Smooth muscle cell of the brain vasculature (primary cell): ENCODE data around the gene RIMS3.

ENCODE experiments used
- DNase-seq: peaks from one replicate; pipeline ENCODE4 v3.0.0-alpha.2; 2012; ENCODE audit warnings: low read depth, low spot score

Gene RIMS3

GRCh38 chr1:40691538-40692428 is 26.3 kb upstream of the RIMS3 start, which contains the start of gene NFYC:
Gene NFYC (plus strand): TSS chr1:40691704. CDS start chr1:40738844, 47,140 bp downstream.
- peak; percentile 97 for DNase-seq

GRCh38 chr1:40690771-40691537 is 25.5 kb upstream of the RIMS3 start:
- DNase-seq, result no peak

- no peak for DNase-seq
Observed at GRCh38 chr1:40689737-40690136, 24.3 kb upstream of the RIMS3 start.

GRCh38 chr1:40687661-40688060 is 22.2 kb upstream of the RIMS3 start:
- no peak for DNase-seq

GRCh38 chr1:40687059-40687458 is 21.6 kb upstream of the RIMS3 start:
- no peak for DNase-seq

GRCh38 chr1:40684669-40685068 is 19.2 kb upstream of the RIMS3 start:
- no peak for DNase-seq

- no peak for DNase-seq
Observed at GRCh38 chr1:40679165-40679953, 13.9 kb upstream of the RIMS3 start.

- no peak for DNase-seq
Observed at GRCh38 chr1:40676501-40676900, 11.0 kb upstream of the RIMS3 start.

GRCh38 chr1:40673452-40673851 is 8.0 kb upstream of the RIMS3 start:
- no peak for DNase-seq

GRCh38 chr1:40668769-40669525 is 3.5 kb upstream of the RIMS3 start:
- DNase-seq, result peak; percentile 46

- DNase-seq, result no peak
Observed at GRCh38 chr1:40664791-40665190, 691 bp downstream of the RIMS3 start.

- no peak for DNase-seq
Observed at GRCh38 chr1:40664167-40664537, 1.3 kb downstream of the RIMS3 start.

GRCh38 chr1:40663324-40664166 is 1.9 kb downstream of the RIMS3 start:
- DNase-seq, result no peak

- DNase-seq, result no peak
Observed at GRCh38 chr1:40662864-40663263, 2.6 kb downstream of the RIMS3 start.

GRCh38 chr1:40662151-40662550 is 3.3 kb downstream of the RIMS3 start:
- no peak for DNase-seq

- no peak for DNase-seq
Observed at GRCh38 chr1:40661678-40662077, 3.8 kb downstream of the RIMS3 start.

GRCh38 chr1:40659649-40659947 is 5.9 kb downstream of the RIMS3 start:
- no peak for DNase-seq

- no peak for DNase-seq
Observed at GRCh38 chr1:40658751-40659648, 6.5 kb downstream of the RIMS3 start.

GRCh38 chr1:40657046-40657445 is 8.4 kb downstream of the RIMS3 start:
- no peak for DNase-seq
